Uterus (tissue), 2 donors: ENCODE measurements around the gene DPM3.

ENCODE experiments used
- POLR2A ChIP-seq, 2 donors: fragments of 450-650 bp; IDR thresholded peaks; one replicate each; pipeline ENCODE4 v1.6.1; 2016; ENCODE audit warnings: antibody characterized with exemption in 2 of 2, mild to moderate bottlenecking in 1 of 2, moderate library complexity in 1 of 2
- TF ChIP-seq, protein P1 (sequence below), 4 experiments: fragments of 200-600 bp in 2 of 4; fragments of 450-650 bp in 2 of 4; sonication (generic) in 2 of 4; IDR thresholded peaks; one replicate each; pipeline ENCODE4 v1.5.1; 2016 to 2019; ENCODE audit warnings: antibody characterized with exemption in 4 of 4, mild to moderate bottlenecking in 2 of 4, moderate library complexity in 1 of 4

DNA sequence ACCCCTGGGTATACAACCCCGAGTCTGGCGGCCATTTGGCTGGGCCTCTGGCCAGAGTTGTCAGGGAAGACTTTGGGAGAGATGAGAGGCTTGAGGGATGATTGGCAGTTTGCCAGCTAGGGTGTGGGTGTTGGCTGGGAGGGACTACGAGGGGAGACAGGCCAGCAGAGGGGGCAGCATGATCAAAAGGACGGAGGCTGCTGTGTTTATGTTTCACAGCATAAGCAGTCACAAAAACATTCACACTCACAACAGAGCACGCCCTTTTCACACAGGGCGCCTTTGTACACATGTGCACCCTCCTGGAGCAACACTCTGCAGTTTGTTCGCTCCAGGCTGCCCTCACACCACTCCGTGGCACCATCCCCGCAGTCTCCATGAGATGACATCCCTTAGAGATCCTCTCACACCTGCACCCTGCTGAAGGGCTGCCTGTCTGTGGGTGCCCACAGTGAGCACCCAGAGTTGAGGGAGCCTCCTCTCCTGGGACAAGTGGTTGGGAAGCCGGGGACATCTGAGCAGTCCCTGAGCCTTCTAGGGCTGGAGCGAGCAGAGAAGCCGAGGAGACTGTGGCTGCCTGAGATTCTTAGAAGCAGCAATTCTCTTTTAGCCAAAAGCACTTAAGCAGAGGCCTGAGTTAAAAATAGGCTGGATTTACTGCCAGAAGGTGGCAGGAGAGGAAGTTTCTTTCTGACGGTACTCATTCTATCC is 46.3 kb downstream of the DPM3 start:
- TF ChIP-seq, protein P1, sequence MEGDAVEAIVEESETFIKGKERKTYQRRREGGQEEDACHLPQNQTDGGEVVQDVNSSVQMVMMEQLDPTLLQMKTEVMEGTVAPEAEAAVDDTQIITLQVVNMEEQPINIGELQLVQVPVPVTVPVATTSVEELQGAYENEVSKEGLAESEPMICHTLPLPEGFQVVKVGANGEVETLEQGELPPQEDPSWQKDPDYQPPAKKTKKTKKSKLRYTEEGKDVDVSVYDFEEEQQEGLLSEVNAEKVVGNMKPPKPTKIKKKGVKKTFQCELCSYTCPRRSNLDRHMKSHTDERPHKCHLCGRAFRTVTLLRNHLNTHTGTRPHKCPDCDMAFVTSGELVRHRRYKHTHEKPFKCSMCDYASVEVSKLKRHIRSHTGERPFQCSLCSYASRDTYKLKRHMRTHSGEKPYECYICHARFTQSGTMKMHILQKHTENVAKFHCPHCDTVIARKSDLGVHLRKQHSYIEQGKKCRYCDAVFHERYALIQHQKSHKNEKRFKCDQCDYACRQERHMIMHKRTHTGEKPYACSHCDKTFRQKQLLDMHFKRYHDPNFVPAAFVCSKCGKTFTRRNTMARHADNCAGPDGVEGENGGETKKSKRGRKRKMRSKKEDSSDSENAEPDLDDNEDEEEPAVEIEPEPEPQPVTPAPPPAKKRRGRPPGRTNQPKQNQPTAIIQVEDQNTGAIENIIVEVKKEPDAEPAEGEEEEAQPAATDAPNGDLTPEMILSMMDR (IDR thresholded peaks at IDR 0.05) = peak in 3 of 4 experiments; percentile 52 to 55 (median 55)
- no peak for TF ChIP-seq POLR2A (IDR thresholded peaks at IDR 0.05)
